GM20431 (cell line): ENCODE measurements around the gene MYH6.

ENCODE experiments used
- in situ Hi-C: fragments of 300-500 bp; cut with MseI, MboI; formaldehyde crosslinking; loops from one replicate; pipeline ENCODE4 v1.15.0; 2020; ENCODE audit warnings: low sequenced_read_pairs; ENCODE audit not compliant: unreplicated experiment

Gene MYH6

DNA sequence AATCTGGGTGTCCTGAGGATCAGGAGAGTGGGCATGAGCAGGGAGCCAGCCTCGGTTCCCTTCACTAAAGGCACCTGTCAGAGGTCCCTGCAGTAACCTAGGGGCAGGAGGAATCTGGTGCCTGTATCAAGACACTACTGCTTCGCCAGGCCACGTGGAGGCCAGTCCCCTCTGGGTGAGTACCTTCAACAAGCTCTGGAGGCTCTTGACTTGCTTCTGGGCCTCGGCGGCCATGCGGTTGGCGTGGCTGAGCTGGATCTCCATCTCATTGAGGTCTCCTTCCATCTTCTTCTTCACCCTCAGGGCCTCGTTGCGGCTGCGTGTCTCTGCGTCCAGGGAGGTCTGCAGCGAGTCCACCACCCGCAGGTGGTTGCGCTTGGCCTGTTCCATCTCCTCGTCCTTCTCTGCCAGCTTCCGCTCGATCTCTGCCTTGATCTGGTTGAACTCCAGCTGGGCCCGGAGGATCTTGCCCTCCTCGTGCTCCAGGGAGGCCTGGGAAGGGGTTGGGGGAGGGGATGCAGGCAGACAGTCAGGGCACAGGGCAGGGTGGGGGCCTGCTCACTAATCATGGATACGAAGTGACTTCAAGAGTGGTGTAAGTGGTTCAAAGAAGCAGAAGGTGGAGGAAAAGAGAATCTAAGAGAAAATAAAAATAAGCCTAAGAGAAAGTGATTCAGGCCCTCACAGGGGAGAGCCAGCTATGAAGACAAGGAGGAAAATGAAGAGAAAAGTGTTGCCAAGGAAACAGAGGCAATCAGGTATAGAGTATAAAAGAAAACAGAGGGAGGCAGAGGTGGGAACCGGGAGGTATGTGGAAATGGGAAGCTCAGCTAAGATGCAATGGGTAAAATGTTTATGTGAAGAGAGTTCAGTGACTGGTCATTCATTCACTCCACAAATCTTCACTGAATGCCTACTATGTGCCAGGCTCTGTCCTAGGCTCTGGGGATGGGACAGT, 8.0 kb upstream of the MYH6 start:
- in situ Hi-C loops, result no loop called here

DNA sequence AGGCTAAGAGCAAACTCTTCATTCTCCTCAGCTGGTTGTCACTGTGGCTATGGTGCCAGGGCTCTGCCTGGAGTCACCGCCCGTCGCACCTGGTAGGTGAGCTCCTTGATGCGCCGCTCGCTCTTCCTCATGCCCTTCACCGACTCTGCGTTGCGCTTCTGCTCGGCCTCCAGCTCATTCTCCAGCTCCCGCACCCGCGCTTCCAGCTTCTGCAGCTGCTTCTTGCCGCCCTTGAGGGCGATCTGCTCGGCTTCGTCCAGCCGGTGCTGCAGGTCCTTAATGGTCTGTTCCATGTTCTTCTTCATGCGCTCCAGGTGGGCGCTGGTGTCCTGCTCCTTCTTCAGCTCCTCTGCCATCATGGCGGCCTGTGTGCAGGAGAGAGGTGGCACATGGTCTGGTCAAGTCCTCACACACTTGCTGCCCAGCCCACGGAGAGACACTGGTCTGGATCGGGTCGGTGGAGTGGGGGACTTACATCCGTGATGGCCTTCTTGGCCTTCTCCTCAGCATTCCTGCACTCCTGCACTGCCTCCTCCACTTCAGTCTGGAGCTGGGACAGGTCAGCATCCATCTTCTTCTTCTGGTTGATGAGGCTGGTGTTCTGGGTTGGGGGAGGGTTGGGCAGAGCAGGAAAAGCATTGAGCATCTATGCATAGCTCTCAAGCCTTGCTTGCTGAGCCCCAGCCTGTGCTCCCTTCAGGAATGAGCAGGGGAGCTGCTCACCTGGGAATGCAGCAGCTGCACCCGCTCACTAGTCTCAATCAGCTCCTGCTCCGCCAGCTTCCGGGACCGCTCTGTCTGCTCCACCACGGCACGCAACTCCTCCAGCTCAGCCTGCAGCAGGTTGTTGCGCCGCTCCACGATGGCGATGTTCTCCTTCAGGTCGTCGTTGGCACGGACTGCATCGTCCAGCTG, 7.1 kb upstream of the MYH6 start:
- in situ Hi-C loops, result no loop called here

DNA sequence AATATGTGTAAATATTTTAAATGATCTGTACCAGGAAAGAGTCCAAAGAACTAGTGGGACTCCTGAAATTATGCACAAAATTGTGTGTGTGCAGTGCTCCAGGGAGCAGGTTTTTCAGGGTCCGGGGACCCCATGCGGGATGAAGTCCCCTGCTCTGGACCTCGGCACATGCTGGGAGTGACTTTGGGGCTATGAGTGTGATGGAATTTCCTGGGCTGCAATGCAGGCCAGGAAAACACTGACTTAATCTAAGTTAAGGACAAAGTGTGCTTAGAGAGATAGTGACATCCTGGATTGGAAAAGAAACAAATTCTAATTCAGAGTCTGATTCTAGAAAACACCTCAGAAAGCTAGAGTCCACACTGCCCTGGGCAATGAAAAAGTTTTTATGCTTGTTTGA, 6.2 kb upstream of the MYH6 start:
- in situ Hi-C loops, result no loop called here

DNA sequence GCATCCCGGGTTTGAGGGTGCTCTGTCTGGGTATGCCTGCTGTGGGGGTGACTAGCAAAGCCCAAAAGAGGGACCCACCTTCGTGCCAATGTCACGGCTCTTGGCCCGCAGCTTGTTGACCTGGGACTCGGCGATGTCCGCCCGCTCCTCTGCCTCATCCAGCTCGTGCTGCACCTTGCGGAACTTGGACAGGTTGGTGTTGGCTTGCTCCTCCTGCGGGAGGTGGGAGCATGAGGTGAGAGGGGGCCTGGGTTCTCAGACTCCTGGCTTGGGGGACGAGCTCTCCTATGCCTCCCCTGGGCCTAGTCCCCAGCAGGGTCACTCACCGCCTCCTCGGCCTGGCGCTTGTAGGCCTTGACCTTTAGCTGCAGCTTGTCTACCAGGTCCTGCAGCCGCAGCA, 5.6 kb upstream of the MYH6 start:
- in situ Hi-C loops, result no loop called here

DNA sequence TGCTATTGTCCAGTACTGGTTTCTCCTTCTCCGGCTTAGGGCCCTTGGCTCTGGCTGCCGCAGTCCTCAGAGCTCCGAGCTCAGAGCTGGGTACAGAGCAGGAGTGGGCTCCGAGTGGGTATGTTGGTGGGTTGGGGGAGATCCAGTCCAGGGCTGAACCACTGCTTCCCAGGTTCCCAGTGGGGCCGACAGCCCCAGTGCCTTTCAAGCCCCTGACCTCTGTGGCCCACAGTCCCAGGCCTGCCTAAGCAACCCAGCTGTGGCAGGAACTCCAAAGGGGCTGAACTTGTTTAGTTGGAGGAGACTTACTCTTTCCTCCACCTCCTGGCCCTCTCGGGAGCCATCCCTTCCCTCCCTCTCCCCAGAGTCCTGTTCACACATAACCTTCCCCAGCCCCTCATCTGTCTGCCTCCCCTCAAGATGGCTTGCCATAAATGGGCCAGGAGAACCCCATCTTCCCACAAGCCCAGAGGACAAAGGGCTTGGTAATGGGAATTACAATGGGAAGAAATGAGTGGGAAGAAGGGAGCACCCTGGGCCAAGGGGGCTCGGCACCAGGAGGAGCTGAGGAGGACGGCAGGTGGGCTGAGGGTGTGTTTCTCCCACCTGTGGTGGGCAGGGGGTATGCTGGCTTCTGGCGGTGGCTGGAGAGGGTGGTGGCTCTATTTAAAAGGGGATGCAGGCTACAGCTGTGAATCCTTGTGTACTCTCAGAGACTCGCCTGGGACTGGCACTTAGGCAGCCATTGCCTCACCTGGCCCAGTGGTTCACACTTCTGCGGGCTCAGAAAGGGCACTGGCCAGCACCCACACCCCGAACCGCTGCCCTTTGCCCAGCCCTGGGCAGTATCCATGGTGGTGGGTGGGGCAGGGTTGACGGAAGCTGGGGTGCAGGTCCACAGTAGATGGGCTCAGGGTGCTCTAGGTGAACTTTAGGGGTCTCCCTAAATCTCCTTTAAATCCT, 3.8 kb upstream of the MYH6 start:
- in situ Hi-C loops, result no loop called here

DNA sequence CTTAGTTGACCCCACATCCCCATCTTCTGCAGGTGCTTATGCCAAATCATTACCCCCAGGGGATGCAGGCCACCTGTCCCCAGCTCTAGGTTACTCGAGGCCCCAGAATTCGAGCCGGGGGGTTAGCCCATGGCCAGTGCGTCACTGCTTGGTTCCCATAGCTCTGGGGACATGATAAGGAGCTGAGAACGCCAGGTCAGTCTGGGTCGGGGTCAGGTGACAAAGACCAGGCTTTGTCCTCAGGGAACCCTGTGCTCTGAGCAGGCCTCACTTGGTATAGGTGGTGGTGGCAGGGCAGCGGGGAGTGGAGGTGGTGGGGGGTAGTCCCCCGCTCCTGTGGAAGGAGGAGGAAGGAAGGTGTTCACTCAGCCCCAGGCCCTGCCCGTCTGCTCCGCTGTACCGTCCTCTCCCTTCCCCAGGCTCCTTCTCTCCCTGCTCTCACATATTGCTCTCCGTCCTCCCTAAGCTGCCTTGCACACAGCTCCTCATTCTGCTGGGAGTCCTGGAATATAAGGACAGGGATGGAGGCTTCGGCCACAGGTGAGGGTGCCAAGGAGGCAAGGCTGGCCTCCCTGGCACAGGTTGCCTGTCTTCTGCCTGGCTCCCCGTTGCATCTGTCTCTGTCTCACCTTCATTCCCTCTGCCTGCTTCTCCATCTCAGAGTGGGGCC, 2.0 kb upstream of the MYH6 start:
- in situ Hi-C loops, result no loop called here

DNA sequence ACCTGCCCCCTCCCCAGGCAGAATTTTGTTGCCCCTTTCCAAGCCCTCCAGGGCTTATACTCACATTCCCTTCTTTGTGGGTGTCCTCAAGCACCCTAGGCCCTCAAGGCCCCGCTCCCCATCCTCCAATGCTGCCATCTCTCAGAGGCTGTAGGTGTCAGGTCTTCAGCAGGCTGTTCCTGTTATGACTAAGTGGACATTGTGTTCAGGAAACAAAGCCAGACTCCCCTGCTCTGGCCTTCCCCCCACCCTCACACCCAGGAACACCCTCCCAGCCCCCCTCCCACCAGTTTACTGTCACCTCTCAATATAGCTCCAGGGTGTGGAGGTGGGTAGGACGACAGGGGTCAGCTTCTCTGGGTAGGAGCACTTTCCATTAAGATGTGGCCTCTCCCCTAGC, 1.4 kb upstream of the MYH6 start:
- in situ Hi-C loops, result no loop called here

DNA sequence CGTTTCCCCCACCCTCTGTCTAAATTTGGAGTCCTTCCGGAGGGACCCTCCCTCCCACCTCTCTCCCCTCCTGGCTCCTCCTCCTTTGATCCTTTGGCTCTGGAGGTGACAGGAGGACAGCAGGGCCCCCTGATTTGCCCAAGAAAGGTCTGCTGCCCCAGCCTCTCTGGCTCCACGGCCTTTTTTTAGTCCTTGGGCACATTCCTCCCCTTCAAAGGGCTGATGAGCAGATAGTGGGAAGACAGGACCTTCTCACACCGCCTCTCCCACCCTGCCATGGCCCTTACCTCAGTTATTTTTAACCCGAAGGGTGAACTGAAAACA, 196 bp upstream of the MYH6 start:
- in situ Hi-C loops, result no loop called here

DNA sequence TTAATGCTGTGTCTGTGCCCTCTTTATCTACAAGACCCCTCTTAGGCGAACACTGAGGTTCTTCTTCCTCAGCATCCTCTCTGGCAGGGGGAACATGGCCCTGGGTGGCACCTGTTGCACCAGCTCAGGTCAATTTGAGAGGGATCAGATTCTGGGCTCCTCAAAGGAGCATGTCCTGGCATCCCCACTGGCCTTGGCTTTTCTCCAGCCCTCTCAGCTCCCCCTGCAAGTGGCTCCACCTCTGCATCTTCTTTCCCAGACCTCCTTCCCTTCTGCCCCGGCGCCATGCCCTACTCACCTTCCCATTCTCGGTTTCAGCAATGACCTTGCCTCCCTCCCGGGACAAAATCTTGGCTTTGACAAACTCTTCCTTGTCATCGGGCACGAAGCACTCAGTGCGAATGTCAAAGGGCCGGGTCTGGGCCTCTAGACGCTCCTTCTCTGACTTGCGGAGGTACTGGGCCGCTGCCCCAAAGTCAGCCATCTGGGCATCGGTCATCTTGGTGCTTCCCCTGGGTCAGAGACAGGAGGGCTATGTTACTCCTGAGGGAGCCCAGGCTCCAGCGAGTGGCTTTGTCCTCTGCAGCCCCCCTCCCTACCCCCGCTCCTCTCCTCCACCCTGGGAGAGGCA, 1.2 kb downstream of the MYH6 start:
- in situ Hi-C loops, result no loop called here

DNA sequence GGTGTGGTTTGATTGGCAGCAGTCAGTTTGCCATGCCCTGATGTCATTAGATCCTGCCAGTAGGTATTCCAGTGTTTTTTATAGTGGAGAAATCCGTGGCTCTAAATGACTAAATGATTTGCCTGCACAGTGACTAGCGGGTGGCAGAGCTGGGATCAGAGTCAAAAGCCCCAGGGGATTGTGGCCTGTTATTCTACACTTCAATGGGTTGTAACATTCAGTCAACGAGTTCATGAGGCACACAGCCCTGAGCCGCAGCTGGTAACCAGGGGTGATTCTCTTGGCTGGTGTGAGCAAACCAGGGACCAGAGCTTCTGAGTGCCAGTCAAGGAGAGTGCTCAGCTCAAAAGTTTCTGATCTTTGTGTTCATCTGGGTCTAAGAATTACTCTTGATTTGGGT, 1.8 kb downstream of the MYH6 start:
- in situ Hi-C loops, result no loop called here

DNA sequence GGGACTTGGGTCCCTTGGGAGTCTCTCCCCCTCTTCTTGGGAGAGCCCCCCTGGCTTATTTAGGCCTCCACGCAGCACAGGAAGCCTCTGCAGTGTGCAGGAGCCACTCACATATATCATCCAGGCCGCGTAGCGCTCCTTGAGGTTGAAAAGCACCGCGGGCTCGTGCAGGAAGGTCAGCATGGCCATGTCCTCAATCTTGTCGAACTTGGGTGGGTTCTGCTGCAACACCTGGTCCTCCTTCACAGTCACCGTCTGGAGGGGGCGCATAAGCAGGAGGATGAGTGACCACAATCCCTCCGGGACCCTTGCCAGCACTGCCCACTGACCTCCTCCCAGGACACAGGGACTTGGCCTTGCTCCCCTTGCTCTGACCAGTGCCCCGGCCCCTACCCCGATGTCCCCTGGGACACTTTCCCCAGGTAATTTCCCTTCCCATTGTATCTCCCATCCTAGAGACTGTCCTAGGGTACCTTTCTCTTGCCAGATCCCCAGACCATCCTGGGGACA, 2.5 kb downstream of the MYH6 start:
- in situ Hi-C loops, result no loop called here

DNA sequence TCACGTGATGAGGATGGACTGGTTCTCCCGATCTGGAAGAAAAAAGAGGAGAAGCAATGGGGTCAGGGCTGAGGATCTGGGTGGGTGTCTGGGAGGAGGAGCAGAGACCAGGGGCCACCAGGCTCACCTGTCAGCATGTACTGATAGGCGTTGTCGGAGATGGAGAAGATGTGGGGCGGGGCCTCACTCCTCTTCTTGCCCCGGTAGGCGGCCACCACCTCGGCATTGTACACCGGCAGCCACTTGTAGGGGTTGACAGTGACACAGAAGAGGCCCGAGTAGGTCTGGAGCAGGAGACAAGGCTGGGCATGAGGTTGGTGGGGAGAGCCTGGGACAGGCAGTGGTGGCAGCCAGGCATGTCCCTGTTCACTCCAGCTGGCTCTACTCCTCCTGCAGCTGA, 3.0 kb downstream of the MYH6 start:
- in situ Hi-C loops, result no loop called here

DNA sequence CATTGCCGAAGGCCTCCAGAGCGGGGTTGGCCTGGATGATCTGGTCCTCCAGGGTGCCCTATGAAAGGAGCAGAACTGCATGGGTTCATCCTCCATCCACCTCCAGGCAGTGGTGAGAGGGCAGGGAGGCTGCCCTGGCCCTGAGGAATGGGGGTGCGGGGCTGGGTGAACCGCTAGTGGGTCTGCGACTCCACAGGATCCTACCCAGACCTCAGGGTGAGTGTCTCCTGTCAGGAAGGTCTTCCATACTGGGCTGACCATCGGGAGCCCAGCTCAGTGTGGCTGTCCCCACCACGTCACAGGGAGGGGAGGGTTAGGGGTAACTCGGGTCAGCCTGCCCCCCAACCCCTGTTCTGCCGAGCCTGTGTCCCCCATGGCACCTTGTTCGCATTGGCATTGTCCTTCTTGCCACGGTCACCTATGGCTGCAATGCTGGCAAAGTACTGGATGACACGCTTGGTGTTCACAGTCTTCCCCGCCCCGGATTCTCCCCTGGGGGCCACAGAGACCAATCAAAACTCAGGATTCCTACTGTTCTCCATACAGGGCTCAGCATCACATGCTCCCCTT, 3.7 kb downstream of the MYH6 start:
- in situ Hi-C loops, result no loop called here

DNA sequence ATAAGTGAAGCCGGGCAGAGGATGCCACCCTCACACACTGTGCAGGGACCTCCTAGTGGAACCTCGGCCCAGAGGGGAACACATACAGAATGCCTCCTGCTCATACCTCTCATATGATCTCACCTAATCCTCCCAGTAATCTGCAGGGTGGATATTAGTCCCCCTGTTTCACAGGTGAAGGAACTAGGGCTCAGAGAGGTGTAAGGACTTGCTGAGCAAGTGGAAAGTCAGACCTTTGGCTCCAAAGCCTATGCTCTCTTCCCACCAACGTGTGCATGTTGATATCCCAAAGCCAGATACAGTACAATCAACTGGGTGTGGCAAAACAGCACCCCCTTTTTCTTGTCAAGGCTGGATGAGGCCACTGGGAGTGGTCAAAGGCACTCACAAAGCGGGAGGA, 4.2 kb downstream of the MYH6 start:
- in situ Hi-C loops, result no loop called here

DNA sequence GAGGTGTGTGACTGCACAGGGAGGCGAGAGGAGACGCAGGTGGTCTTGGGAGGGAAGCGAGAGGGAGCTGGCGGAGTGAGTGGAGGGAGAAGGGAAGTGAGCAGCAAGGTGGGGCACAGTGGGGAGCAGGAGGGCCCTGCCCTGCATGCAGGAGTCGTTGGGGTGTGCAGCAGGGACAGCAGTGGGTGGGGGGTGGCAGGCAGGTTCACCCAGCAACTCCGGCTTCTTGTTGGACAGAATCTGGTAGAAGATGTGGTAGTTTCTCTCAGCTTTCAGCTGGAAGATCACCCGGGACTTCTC, 5.0 kb downstream of the MYH6 start:
- in situ Hi-C loops, result no loop called here

DNA sequence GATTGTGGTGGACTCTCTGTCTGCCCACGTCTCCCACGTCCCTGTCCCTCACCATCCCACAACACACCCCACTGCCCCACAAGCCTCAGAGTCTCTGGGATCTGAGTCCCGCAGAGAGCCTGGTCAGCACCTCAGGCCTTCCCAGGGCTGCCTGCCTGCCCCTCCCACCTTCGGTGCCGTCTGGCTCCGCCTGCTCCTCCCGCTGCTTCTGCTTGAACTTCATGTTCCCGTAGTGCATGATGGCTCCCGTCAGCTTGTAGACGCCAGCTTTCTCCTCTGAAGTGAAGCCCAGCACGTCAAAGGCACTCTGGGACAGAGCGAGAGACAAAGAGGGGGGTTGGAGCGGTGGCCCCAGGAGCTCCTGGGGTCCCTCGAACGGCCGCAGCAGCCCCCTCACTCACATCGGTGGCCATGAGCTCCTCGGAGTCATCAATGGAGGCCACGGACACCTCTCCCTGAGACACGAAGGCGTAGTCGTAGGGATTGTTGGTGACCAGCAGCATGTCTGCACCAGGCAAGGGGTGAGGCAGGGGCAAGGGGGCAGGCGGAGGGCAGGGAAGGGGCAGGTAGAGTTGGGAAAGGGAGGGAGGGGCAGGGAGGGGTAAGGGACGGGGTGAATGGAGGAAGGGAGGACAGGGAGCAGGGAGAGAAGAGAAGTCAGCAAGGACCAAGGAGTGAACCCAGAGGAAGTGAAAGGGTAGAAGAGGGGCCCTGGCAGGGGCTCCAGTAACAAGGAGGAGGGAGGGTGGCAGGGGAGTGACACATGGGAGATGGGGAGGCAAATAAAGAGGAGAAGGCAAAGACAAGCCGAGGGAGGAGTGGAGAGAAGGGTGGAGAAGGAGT, 5.6 kb downstream of the MYH6 start:
- in situ Hi-C loops, result no loop called here

DNA sequence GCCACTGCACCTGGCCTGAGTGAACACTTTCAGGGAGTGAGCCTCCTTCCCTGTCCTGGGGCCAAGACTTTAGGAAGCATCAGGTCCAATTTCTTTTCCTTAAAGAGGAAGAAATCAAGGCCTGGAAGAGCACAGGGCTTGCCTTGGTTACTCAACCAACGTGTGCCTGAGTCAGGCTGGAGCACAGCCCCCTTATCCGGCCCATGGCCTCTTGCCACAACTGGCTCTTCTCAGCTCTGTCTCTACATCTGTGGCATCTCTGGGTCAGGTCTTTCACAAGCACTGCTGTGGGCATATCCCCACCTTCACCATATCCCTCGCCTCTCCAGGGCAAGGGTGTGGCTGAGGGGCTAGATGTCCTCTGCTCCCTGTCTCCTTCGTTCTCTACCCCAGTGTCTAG, 6.8 kb downstream of the MYH6 start:
- in situ Hi-C loops, result no loop called here
